HG03064 (cell line): ENCODE measurements around the gene LAMA3.

ENCODE experiments used
- ATAC-seq: cut with Tn5 transposase; IDR thresholded peaks from one replicate; pipeline ENCODE4 v1.9.1; 2021; ENCODE audit warnings: low read depth; ENCODE audit not compliant: unreplicated experiment

The LAMA3 gene

DNA sequence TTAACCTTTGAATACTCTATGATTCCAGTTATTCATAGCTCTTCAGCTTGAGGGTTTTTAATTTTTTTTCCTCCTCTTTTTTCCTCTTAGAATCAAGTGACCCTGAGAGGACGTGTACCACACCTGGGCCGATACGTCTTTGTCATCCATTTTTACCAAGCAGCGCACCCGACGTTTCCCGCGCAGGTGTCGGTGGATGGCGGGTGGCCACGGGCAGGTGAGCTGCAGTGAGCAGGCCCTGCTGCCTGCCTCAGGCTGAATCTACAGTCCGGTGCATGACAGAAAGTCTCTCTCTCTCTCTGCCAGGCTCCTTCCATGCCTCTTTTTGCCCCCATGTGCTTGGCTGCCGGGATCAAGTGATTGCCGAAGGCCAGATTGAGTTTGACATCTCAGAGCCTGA, 153.1 kb downstream of the LAMA3 start:
- no peak for ATAC-seq

DNA sequence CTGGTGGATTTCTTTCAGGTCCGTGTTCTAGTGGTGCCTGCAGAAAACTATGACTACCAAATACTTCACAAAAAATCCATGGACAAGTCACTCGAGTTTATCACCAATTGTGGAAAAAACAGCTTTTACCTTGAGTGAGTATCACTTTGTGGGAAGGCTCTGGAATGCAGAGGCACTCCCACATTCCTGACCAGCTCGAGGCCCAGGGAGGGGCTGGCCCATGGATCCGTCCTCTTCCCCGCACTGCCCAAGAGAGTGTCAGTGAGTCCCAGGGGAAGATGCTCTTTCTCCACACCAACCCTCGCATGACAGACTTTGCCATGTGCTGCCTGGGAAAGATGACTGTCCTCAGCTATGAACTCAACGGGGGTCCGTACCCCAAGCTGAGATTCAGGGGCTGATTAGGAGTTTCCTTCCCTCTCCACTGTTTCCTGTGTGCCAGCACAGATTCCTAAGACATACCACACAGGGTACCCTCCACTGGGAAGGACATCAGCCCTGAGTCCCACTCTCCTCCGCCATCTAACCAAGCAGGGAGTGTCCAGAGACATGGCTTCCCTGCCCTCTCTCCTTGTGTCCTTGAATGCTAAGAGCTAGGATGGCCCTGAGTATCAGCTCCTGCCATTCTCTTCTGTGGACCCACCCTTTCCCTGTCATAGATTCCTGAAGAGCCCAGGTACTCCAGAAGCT, 155.9 kb downstream of the LAMA3 start:
- no peak for ATAC-seq

- no peak for ATAC-seq
These were observed 156.9 kb downstream of the LAMA3 start for GRCh38 chr18:23845988-23846630.

- no peak for ATAC-seq
These were observed 158.2 kb downstream of the LAMA3 start for GRCh38 chr18:23847321-23847986.

DNA sequence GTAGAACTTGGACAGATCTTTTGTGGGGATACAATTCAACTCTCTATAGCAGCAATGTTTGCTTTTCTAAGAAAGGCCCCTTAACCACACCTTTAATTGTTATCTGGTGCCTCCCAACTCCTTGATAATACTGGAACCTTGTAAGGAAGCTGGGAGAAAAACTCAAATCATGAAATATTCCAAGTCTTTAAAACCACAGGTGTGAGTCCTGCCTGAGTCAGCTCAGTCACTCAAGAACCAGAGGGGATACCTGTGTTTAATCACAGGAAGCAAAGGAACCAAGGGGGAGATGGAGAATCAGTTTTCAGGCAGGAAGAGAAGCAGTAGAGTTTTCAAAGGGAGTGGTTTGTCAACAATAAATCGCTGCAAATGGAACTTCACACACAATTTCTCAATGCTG, 159.9 kb downstream of the LAMA3 start:
- ATAC-seq, result no peak

DNA sequence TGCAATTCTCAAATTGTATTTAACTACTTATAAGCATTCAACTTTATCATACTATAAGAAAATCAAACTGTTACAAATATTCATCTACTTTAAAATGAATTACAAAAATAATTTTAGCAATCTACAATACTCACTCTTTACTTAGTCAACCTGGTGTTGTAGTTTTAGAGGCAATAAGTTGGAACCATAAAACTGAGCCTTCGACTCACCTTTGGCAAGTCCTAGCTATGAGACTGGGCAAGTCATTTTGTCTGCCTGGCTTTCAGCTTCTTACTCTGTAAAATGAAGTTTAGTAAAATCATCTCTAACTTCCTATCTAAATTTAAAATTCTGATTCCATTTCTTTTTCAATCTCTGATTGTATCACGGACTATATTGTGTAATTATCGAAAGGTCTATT, 161.0 kb downstream of the LAMA3 start:
- ATAC-seq, result no peak

GRCh38 chr18:23851470-23852002, 162.3 kb downstream of the LAMA3 start:
- ATAC-seq, result no peak

- no peak for ATAC-seq
These were observed 163.2 kb downstream of the LAMA3 start for GRCh38 chr18:23852236-23853045.

GRCh38 chr18:23853448-23854195, 164.4 kb downstream of the LAMA3 start:
- no peak for ATAC-seq

DNA sequence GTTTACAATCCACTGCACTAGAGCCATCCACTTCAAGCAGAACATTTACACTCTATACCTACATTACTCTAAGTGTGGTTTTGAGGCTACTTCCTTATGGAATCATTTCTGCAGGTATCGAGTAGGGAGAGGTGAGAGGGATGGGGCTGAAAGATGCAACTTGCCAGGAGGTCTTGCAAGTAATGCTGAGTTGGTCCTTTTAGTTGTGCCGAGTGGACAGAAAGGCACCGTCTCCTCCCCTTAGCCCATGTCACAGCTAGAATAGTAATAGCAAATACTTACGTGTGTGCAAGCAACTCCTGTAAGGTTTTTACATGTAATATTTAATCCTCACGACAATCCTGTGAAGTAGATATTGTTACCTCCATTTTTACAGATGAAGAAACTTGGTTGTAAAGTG, 166.5 kb downstream of the LAMA3 start:
- no peak for ATAC-seq

GRCh38 chr18:23856466-23857163, 167.4 kb downstream of the LAMA3 start:
- ATAC-seq, result no peak

DNA sequence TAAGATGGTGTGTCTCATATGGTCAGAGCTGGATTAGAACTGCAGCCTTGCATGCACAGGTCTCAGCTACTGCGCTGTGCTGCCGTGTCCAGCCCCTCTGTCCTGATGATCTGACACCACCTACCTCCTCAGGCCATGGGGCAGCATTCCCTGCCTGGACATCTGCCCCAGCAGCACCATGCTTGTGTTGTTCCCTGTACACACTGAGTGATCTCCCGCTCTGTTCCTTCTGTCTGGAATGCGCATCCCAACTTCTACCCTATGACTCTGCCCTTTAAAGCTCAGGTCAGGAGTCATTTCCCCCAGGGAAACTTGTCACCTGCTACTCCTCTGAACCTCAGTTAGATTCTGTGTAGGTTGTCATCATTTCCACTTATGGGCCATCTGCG, 167.9 kb downstream of the LAMA3 start:
- no peak for ATAC-seq

DNA sequence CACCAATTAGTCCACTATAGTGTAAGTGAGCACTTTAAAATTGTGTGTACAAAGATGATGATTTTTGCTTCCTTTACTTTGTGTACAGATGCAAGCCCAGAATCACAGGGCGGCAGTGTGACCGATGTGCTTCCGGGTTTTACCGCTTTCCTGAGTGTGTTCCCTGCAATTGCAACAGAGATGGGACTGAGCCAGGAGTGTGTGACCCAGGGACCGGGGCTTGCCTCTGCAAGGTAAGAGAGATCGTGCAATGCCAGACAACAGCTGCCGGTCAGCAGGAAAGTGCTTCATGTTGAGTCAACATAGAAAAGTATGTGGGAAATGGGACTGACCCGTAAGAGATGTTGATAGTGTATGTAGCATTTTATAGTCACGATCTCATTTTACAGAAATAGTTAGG, 168.5 kb downstream of the LAMA3 start:
- ATAC-seq, result no peak

DNA sequence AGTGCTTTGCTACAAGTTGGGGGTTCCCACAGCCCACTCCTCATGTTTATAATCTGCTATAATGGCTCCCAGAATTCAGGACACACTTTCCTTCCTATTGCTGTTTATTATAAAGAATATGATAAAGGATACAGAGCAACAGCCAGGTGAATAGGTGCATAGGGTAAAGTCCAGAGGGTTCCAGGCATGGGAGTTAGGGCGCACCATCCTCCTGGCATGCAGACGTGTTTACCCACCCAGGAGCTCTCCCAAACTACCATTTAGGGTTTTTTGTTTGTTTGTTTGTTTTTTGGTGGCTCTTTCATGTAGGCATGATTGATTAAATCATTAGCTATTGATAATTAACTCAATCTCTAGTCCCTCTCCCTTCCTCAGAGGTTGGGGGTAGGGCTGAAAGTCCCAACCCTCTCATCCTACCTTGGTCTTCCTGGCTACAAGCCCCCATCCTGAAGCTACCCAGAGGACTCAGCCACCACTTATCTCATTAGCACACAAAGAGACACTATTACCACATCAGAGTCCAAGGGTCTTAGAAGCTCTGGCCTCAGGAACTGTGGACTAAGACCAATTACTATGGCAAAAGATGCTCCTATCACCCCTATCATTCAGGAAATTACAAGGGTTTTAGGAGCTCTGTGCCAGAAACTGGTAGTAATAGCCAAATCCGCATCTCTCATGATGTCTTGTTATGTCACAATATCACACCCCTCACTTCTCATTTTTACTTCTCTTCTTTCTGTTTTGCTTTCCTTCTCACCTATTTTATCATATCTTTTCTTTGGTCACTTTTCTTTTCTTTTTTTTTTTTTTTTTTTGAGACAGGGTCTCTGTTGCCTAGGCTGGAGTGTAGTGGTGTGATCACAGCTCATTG, 170.4 kb downstream of the LAMA3 start:
- no peak for ATAC-seq

- no peak for ATAC-seq
These were observed 172.1 kb downstream of the LAMA3 start for GRCh38 chr18:23861326-23861725.

DNA sequence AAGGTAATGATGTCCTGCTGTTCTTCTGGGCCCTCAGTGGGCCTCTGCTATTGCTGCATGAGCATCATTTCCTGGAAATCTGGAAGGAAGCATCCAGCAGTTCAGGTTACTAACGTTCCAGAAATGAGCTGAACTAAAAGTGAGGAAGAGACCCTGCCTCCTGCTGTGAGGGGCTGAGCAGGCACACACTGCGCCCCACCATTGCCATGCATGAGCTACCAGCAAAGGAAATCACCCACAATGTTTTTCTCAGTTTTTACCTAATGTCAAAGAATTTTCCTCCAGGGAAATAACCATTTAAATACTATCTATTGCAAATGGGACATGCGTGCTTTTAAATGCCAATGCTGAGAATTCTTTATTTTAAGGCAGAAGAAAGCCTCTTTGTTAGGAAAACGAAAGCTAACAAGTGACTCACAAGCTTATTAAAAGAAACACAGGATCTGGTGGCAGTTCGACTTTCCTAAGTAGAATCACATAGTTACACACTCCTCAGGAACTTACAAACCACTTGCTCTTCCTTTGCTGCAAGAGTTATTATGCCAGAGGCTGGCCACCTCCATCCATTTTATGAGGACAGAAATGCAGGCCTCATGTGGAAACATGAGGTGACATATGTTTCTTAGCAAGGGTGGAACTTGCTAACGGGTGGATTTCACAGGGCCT, 172.7 kb downstream of the LAMA3 start:
- no peak for ATAC-seq

- no peak for ATAC-seq
These were observed 175.4 kb downstream of the LAMA3 start for GRCh38 chr18:23864624-23865023.

DNA sequence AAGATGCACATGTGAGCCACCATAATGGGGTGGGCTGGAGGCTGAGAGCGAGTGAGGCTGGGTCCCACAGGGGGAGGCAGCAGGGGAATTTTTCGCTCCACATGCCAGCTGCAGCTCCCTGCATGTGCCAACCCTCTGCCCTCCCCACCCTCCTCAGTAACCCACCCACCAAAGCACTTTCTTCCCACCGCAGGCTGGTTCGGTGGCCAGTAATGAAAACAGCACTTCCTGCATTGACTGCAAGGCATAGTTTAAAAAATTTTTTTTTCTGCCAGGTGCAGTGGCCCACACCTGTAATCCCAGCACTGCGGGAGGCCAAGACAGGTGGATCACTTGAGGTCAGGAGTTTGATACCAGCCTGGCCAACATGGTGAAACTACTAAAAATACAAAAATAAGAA, 177.8 kb downstream of the LAMA3 start:
- no peak for ATAC-seq
